Right lobe of liver (tissue), 6 donors: ENCODE measurements around the gene SERPINB10. TPM values are rescaled to one million over a fixed set of nuclear protein-coding genes. Genes with fewer than 3 reads are reported as not detected.

ENCODE experiments used
- ATAC-seq, 4 donors: fragments of 200-7000 bp; cut with Tn5 transposase; one replicate each; pipeline ENCODE4 v1.9.1; 2020; ENCODE audit warnings: mild to moderate bottlenecking in 4 of 4, moderate library complexity in 4 of 4
- DNase-seq, 3 donors: peaks; one replicate each; pipeline ENCODE4 v3.0.0-alpha.2; 2020
- H3K27ac ChIP-seq, 3 donors: fragments of 200-600 bp; one replicate each; pipeline ENCODE4 v1.8.0; 2022
- H3K27me3 ChIP-seq, 2 donors: fragments of 200-600 bp; one replicate each; pipeline ENCODE4 v1.8.0; 2022
- H3K36me3 ChIP-seq, 4 donors: fragments of 200-600 bp; sonication (generic) in 1 of 4; one replicate each; pipeline versions ENCODE4 v1.5.1 to v1.8.0; 2017 to 2022; ENCODE audit warnings: control low read depth in 1 of 4
- H3K4me1 ChIP-seq, 4 donors: fragments of 200-600 bp; sonication (generic) in 1 of 4; one replicate each; pipeline versions ENCODE4 v1.5.1 to v1.8.0; 2017 to 2022; ENCODE audit warnings: control low read depth in 1 of 4
- H3K4me3 ChIP-seq, 3 donors: fragments of 200-600 bp; one replicate each; pipeline ENCODE4 v1.8.0; 2022
- H3K9me3 ChIP-seq, 4 donors: fragments of 200-600 bp; sonication (generic) in 1 of 4; one replicate each; pipeline versions ENCODE4 v1.5.1 to v1.8.0; 2017 to 2022; ENCODE audit warnings: control low read depth in 1 of 4
- CTCF ChIP-seq, 4 donors: fragments of 200-600 bp in 3 of 4; fragments of 450-650 bp in 1 of 4; IDR thresholded peaks; one replicate each; pipeline versions ENCODE4 v1.5.1 to v1.8.0; 2016 to 2022; ENCODE audit warnings: antibody characterized with exemption in 4 of 4, mild to moderate bottlenecking in 2 of 4
- POLR2A ChIP-seq: fragments of 450-650 bp; IDR thresholded peaks from one replicate; pipeline ENCODE4 v1.6.1; 2017; ENCODE audit warnings: antibody characterized with exemption, mild to moderate bottlenecking
- WGBS: methylation state at CpG from one replicate; pipeline ENCODE4 v1.1.6; 2018; ENCODE audit warnings: low coverage, low lambda C conversion rate; ENCODE audit not compliant: insufficient coverage; ENCODE audit errors: missing lambda C conversion rate; 5-methylcytosine and 5-hydroxymethylcytosine counted together
- intact Hi-C, 2 donors: fragments of 100-400 bp; cut with DNase I; formaldehyde crosslinking; loops; one replicate each; pipeline versions ENCODE4 v1.11.2 to v1.14.1; 2022
- total RNA-seq, 6 experiments: library from RNA; depleted of rRNA in 2 of 6; stranded (reverse); fragments of >200 nt in 2 of 6; fragmentation: NEBNext Ultra II Directional in 3 of 6; extraction: Animal tissue kit (Norgen Biotek cat#: 25700) in 3 of 6; gene quantifications; one replicate each; pipeline versions ENCODE4 v1.1.0 to v1.2.4, GENCODE V29; 2016 to 2023
- donor health status: DM: no; HTN: yes; CAD: no.
- donor health status: DM: no; HTN: no; CAD: no.
- donor health status: DM: no; HTN: no; CAD: no.
- donor health status: DM: no; HTN: yes; CAD: no.
- donor health status: DM: no; HTN: yes; CAD: no.

Gene SERPINB10
- total RNA-seq, 6 experiments from 2014 or later: 0.24 TPM; not detected in 5

- Histone ChIP-seq H3K4me1 (no peaks in the 10 kb centered on the region), H3K9me3 (no peaks in the 10 kb centered on the region), H3K4me3 (no peak overlapping the region), H3K27me3 (no peaks in the 10 kb centered on the region), H3K36me3 (no peaks in the 10 kb centered on the region), H3K27ac (no peak overlapping the region)
- no peak for ATAC-seq
- no peak for DNase-seq
- 25% methylated on average over 1 of the region's 1 CpG for WGBS
- intact Hi-C loops: no loop called here
- no peak for TF ChIP-seq POLR2A
- TF ChIP-seq CTCF (IDR thresholded peaks at IDR 0.05): no peak
Observed at GRCh38 chr18:63908858-63909257, 1.1 kb downstream of the SERPINB10 start.

GRCh38 chr18:63909870-63910269 lies 2.1 kb downstream of the SERPINB10 start:
- ATAC-seq (no peak), DNase-seq (no peak)
- TF ChIP-seq CTCF (IDR thresholded peaks at IDR 0.05): no peak
- TF ChIP-seq POLR2A: no peak
- no peak overlapping the region for H3K4me3 ChIP-seq
- no peaks in the 10 kb centered on the region for H3K36me3 ChIP-seq
- no peaks in the 10 kb centered on the region for H3K9me3 ChIP-seq
- H3K27ac ChIP-seq: no peak overlapping the region
- H3K27me3 ChIP-seq: no peaks in the 10 kb centered on the region
- no peaks in the 10 kb centered on the region for H3K4me1 ChIP-seq
- WGBS: 42% methylated on average over 2 of the region's 2 CpGs
- intact Hi-C loops: no loop called here

- Histone ChIP-seq H3K4me3 (no peak overlapping the region), H3K36me3 (no peaks in the 10 kb centered on the region), H3K27ac (no peak overlapping the region), H3K27me3 (no peaks in the 10 kb centered on the region), H3K4me1 (no peaks in the 10 kb centered on the region), H3K9me3 (no peaks in the 10 kb centered on the region)
- ATAC-seq (no peak), DNase-seq (no peak)
- 56% methylated on average over 5 of the region's 5 CpGs for WGBS
- intact Hi-C loops: no loop called here
- TF ChIP-seq POLR2A (no peak), CTCF (IDR thresholded peaks at IDR 0.05) (no peak)
Observed at GRCh38 chr18:63917817-63918216, 10.1 kb downstream of the SERPINB10 start.

- H3K9me3 ChIP-seq: no peaks in the 10 kb centered on the region
- no peak for ATAC-seq
- H3K27ac ChIP-seq: no peak overlapping the region
- DNase-seq: no peak
- H3K36me3 ChIP-seq: no peaks in the 10 kb centered on the region
- 61% methylated on average over 2 of the region's 2 CpGs for WGBS
- no peaks in the 10 kb centered on the region for H3K4me1 ChIP-seq
- TF ChIP-seq CTCF (IDR thresholded peaks at IDR 0.05) (no peak), POLR2A (no peak)
- intact Hi-C loops: no loop called here
- H3K27me3 ChIP-seq: no peaks in the 10 kb centered on the region
- no peak overlapping the region for H3K4me3 ChIP-seq
Observed at GRCh38 chr18:63922049-63922448, 14.3 kb downstream of the SERPINB10 start.

GRCh38 chr18:63924551-63924950 lies 16.8 kb downstream of the SERPINB10 start:
- TF ChIP-seq POLR2A (no peak), CTCF (IDR thresholded peaks at IDR 0.05) (no peak)
- no peak overlapping the region for H3K4me3 ChIP-seq
- no peak overlapping the region for H3K27ac ChIP-seq

More at GRCh38 chr18:63924551-63924950, 16.8 kb downstream of the SERPINB10 start:
- Histone ChIP-seq H3K36me3 (no peaks in the 10 kb centered on the region), H3K9me3 (no peaks in the 10 kb centered on the region), H3K4me1 (no peaks in the 10 kb centered on the region), H3K27me3 (no peaks in the 10 kb centered on the region)
- 50% methylated on average over 1 of the region's 1 CpG for WGBS
- DNase-seq (no peak), ATAC-seq (no peak)
- intact Hi-C loops: no loop called here
